Epidermal melanocyte (primary cell): ENCODE data around the gene MSANTD7.

Source experiments
- DNase-seq: peaks from one replicate; pipeline ENCODE4 v3.0.0; 2011; ENCODE audit warnings: low spot score; ENCODE audit not compliant: insufficient read length

The MSANTD7 gene

GRCh38 chr10:14880229-14880628 is 42.1 kb downstream of the MSANTD7 start:
- DNase-seq = no peak

GRCh38 chr10:14884082-14884481 is 46.0 kb downstream of the MSANTD7 start:
- no peak for DNase-seq
